Liver (tissue), 3 donors: ENCODE data around the gene ME1.
"Not testable (repeated sequence)": the region's sequence is repeated elsewhere in the genome, so short reads cannot be mapped to it uniquely, and the experiment has no call there.

ENCODE experiments used
- ATF3 ChIP-seq: IDR thresholded peaks from 2 replicates; pipeline ENCODE4 v1.6.1; 2016; ENCODE audit warnings: antibody characterized with exemption
- CTCF ChIP-seq: fragments of 150-350 bp; IDR thresholded peaks from 2 replicates; pipeline ENCODE4 v1.5.1; 2017; ENCODE audit warnings: improper control_type of control experiment, low read depth, low read length; ENCODE audit not compliant: missing input control
- EGR1 ChIP-seq, 2 donors: IDR thresholded peaks; 2 replicates each; pipeline ENCODE4 v1.6.1; 2016 to 2018; ENCODE audit warnings: antibody characterized with exemption in 2 of 2, low read depth in 2 of 2
- FOXA1 ChIP-seq: IDR thresholded peaks from 2 replicates; pipeline ENCODE4 v1.6.1; 2016; ENCODE audit warnings: antibody characterized with exemption
- GABPA ChIP-seq, 2 donors: IDR thresholded peaks in 1 of 2; conservative IDR thresholded peaks in 1 of 2; 2 replicates each; pipeline ENCODE4 v1.6.1; 2016; ENCODE audit warnings: antibody characterized with exemption in 2 of 2, mild to moderate bottlenecking in 1 of 2, moderate library complexity in 1 of 2
- REST ChIP-seq: IDR thresholded peaks from 2 replicates; pipeline ENCODE4 v1.6.1; 2016; ENCODE audit warnings: antibody characterized with exemption, mild to moderate bottlenecking
- YY1 ChIP-seq: IDR thresholded peaks from 2 replicates; pipeline ENCODE4 v1.6.1; 2016; ENCODE audit warnings: antibody characterized with exemption, mild to moderate bottlenecking
- ZBTB33 ChIP-seq: IDR thresholded peaks from 2 replicates; pipeline ENCODE4 v1.6.1; 2016; ENCODE audit warnings: antibody characterized with exemption
- donor health status: healthy.
- donor health status: healthy.

GRCh38 chr6:83444086-83444699 lies 13.3 kb upstream of the ME1 start:
- TF ChIP-seq REST; CTCF; EGR1 (IDR thresholded peaks at IDR 0.05; ENCODE audit: low read depth in 2 of 2); ATF3; YY1; GABPA (IDR thresholded peaks at IDR 0.05 in 1 of 2, conservative IDR thresholded peaks at IDR 0.05 in 1 of 2); ZBTB33; FOXA1: not testable (repeated sequence)
